ENCODE results near the gene CNPY3. TPM values are rescaled to one million over a fixed set of nuclear protein-coding genes. Genes with fewer than 3 reads are reported as not detected.

CNPY3 gene
- total and polyA plus RNA-seq, 2 donors (not counting 1 experiment from before 2014, with no cell fraction given), result 30.3 to 30.4 TPM

DNA sequence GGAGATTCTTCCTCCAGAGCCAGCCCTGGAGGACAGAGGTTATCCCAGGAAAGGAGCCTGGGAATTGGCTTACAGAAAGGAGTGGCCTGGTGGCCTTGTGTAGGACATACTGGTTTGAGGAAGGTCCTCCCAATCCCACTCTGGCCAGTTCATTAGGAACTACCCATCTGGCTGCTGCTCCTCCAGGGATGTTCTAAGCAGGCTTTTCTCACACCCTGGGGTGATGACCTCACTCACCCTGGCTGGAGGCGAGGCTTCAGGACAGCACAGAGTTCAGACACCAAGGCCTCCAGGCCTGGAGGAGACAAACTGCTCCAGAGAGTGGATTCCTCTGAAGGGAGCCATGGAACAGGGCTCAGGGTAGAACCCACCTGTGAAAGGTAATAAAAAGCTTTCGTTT, 40.2 kb downstream of the CNPY3 start:
- H3K4me2 ChIP-seq (ENCODE audit: extremely low read depth, insufficient read depth, low read length), result no peak overlapping the region
- H3K27me3 ChIP-seq (ENCODE audit: control insufficient read depth, insufficient read depth, low read length), result no peaks in the 10 kb centered on the region
- H3K4me1 ChIP-seq (ENCODE audit: control insufficient read depth, extremely low read depth, insufficient read depth, low read length), result no peaks in the 10 kb centered on the region
- no peak for DNase-seq (ENCODE audit: low read depth in 2 of 2)
- no peaks in the 10 kb centered on the region for H4K20me1 ChIP-seq (ENCODE audit: control insufficient read depth, extremely low read depth, insufficient read depth, low read length)
- peaks cover 8% of the 10 kb centered on the region for H3K36me3 ChIP-seq (ENCODE audit: control insufficient read depth, insufficient read depth, low read length)
- H2AFZ ChIP-seq (ENCODE audit: low read length), result no peak overlapping the region
- no peak overlapping the region for H3K4me3 ChIP-seq (replicated peaks in 1 of 4; ENCODE audit: control extremely low read depth in 1 of 4, insufficient read depth in 1 of 4, low read depth in 3 of 4, low read length in 4 of 4)
- no peak overlapping the region for H3K27ac ChIP-seq (ENCODE audit: insufficient read depth, low read length)
- H3K9me3 ChIP-seq (ENCODE audit: control insufficient read depth, insufficient read depth, low read depth, low read length), result no peaks in the 10 kb centered on the region
- TF ChIP-seq, protein P1, sequence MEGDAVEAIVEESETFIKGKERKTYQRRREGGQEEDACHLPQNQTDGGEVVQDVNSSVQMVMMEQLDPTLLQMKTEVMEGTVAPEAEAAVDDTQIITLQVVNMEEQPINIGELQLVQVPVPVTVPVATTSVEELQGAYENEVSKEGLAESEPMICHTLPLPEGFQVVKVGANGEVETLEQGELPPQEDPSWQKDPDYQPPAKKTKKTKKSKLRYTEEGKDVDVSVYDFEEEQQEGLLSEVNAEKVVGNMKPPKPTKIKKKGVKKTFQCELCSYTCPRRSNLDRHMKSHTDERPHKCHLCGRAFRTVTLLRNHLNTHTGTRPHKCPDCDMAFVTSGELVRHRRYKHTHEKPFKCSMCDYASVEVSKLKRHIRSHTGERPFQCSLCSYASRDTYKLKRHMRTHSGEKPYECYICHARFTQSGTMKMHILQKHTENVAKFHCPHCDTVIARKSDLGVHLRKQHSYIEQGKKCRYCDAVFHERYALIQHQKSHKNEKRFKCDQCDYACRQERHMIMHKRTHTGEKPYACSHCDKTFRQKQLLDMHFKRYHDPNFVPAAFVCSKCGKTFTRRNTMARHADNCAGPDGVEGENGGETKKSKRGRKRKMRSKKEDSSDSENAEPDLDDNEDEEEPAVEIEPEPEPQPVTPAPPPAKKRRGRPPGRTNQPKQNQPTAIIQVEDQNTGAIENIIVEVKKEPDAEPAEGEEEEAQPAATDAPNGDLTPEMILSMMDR (conservative IDR thresholded peaks at IDR 0.05 in 1 of 2, IDR thresholded peaks at IDR 0.05 in 1 of 2; ENCODE audit: low read depth in 1 of 2, low read length in 2 of 2), result no peak
- no peak for TF ChIP-seq EZH2 (IDR thresholded peaks at IDR 0.05; ENCODE audit: low read length, missing control alignments)
- no peak overlapping the region for H3K9ac ChIP-seq (ENCODE audit: insufficient read depth, low read length)
- H3K79me2 ChIP-seq (ENCODE audit: control insufficient read depth, insufficient read depth, low read length), result no peaks in the 10 kb centered on the region

DNA sequence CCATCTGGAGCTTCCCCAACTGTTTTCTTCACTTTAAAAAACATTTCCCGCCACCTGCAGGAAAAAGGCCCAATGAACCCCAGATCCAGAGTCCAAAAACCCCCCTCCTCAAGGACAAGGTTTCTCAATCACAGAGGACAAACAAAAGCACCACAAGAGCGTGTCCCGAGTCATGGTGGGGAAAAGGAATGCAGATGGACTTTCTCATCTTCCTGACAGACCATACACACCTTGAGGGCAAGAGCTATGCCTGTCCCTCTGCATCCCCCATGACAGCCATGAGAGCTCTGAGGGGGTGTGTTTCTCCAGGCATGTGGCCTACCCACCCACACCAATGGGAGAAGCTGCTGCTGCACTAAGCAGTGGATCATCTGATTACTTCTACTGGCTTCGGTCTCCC, 40.7 kb downstream of the CNPY3 start:
- Histone ChIP-seq H2AFZ (ENCODE audit: low read length) (no peak overlapping the region), H3K4me2 (ENCODE audit: extremely low read depth, insufficient read depth, low read length) (no peak overlapping the region), H3K27ac (ENCODE audit: insufficient read depth, low read length) (no peak overlapping the region), H3K9me3 (ENCODE audit: control insufficient read depth, insufficient read depth, low read depth, low read length) (no peaks in the 10 kb centered on the region), H4K20me1 (ENCODE audit: control insufficient read depth, extremely low read depth, insufficient read depth, low read length) (no peaks in the 10 kb centered on the region), H3K4me3 (replicated peaks in 1 of 4; ENCODE audit: control extremely low read depth in 1 of 4, insufficient read depth in 1 of 4, low read depth in 3 of 4, low read length in 4 of 4) (no peak overlapping the region), H3K9ac (ENCODE audit: insufficient read depth, low read length) (no peak overlapping the region), H3K27me3 (ENCODE audit: control insufficient read depth, insufficient read depth, low read length) (no peaks in the 10 kb centered on the region), H3K79me2 (ENCODE audit: control insufficient read depth, insufficient read depth, low read length) (no peaks in the 10 kb centered on the region), H3K36me3 (ENCODE audit: control insufficient read depth, insufficient read depth, low read length) (peaks cover 8% of the 10 kb centered on the region), H3K4me1 (ENCODE audit: control insufficient read depth, extremely low read depth, insufficient read depth, low read length) (no peaks in the 10 kb centered on the region)
- no peak for TF ChIP-seq EZH2 (IDR thresholded peaks at IDR 0.05; ENCODE audit: low read length, missing control alignments)
- TF ChIP-seq, protein P1 (conservative IDR thresholded peaks at IDR 0.05 in 1 of 2, IDR thresholded peaks at IDR 0.05 in 1 of 2; ENCODE audit: low read depth in 1 of 2, low read length in 2 of 2), result no peak
- no peak for DNase-seq (ENCODE audit: low read depth in 2 of 2)

DNA sequence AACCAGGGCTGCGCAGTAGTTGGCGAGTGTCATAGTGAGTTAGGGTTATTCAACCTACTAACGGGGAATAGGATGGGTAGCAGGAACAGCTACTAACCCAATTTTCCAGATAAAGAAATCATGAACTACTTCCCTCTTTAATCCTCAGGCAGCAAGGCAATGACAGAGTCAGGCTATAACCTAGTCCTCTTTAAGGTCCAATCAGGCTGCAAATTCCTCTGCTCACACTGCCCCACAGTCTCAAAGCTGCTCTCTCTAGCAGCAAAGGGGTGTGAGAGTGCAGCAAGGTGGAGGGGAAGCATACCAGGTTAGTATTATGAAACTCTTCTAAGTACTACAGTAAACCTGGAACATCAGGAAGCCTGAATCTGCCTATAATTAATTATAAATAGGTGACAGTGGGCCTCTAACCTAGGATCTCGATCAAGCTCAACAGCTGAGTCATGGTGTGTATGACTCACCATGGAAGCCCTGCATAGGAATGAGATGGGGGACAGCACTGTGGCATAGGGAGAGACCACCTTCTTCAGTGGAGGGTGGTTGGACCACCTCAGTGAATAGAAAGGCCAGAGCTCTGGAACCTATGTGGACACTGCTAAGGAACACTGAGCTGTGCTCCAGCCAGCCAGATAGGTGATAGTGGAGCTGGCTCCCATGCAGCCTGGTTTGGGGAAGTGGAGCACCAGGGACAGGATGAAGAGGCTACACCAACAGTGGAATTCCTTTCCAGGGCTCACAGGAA, 41.8 kb downstream of the CNPY3 start:
- Histone ChIP-seq H3K4me1 (ENCODE audit: control insufficient read depth, extremely low read depth, insufficient read depth, low read length) (no peaks in the 10 kb centered on the region), H3K79me2 (ENCODE audit: control insufficient read depth, insufficient read depth, low read length) (no peaks in the 10 kb centered on the region), H3K4me3 (replicated peaks in 1 of 4; ENCODE audit: control extremely low read depth in 1 of 4, insufficient read depth in 1 of 4, low read depth in 3 of 4, low read length in 4 of 4) (no peak overlapping the region), H3K4me2 (ENCODE audit: extremely low read depth, insufficient read depth, low read length) (no peak overlapping the region), H3K27ac (ENCODE audit: insufficient read depth, low read length) (no peak overlapping the region), H3K27me3 (ENCODE audit: control insufficient read depth, insufficient read depth, low read length) (no peaks in the 10 kb centered on the region), H2AFZ (ENCODE audit: low read length) (no peak overlapping the region), H3K9ac (ENCODE audit: insufficient read depth, low read length) (no peak overlapping the region), H3K9me3 (ENCODE audit: control insufficient read depth, insufficient read depth, low read depth, low read length) (no peaks in the 10 kb centered on the region), H4K20me1 (ENCODE audit: control insufficient read depth, extremely low read depth, insufficient read depth, low read length) (no peaks in the 10 kb centered on the region), H3K36me3 (ENCODE audit: control insufficient read depth, insufficient read depth, low read length) (peaks cover 8% of the 10 kb centered on the region)
- no peak for TF ChIP-seq EZH2 (IDR thresholded peaks at IDR 0.05; ENCODE audit: low read length, missing control alignments)
- TF ChIP-seq, protein P1 (conservative IDR thresholded peaks at IDR 0.05 in 1 of 2, IDR thresholded peaks at IDR 0.05 in 1 of 2; ENCODE audit: low read depth in 1 of 2, low read length in 2 of 2), result no peak
- peak in 1 of 2 donors; percentile 47 for DNase-seq (ENCODE audit: low read depth in 2 of 2)

Data from fibroblast of lung (primary cell).